HG02678 (cell line): Measurements from ENCODE around the gene EYS.
"Not testable (repeated sequence)": the region's sequence is repeated elsewhere in the genome, so short reads cannot be mapped to it uniquely, and the experiment has no call there.

Experiments used
- ATAC-seq: cut with Tn5 transposase; IDR thresholded peaks from one replicate; pipeline ENCODE4 v1.9.1; 2021; ENCODE audit warnings: mild to moderate bottlenecking, moderate library complexity; ENCODE audit not compliant: unreplicated experiment

Gene EYS

DNA sequence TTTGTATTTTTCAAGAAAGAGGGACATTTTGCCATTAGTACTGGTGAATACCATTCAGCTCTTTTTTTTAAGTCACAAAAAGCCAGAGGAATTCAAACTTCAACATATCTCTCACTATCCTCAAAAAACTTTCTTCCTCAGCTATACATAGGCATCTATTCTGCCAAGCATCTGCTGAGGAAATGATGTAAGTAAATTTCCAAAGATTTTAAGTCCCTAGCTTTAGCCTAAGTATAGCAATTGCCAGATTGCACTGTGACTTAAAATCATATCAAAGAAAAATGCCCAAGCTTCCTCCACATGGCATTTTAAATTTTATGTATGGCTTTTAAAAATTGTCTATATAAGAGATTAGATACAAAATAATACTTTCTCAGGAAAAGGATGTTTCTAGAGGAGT is 237.4 kb downstream of the EYS start:
- no peak for ATAC-seq

DNA sequence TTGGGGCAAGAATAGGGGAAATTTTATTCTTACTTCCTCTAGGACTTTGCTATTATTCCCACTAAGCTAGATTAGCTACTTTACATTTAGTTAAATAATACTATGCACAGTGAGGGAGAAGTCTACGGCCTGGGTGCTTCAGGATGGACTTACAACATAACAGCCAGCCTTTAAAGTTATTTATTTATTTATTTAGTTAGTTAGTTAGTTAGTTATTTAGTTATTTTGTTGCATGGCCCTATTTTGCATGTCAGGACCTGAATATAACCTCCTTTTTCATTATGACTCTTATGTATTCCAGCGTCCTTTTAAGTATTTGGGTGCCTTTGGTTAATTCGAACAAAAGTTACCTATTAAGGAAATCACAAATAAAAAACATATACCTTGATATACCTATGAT is 238.7 kb downstream of the EYS start:
- ATAC-seq: no peak

DNA sequence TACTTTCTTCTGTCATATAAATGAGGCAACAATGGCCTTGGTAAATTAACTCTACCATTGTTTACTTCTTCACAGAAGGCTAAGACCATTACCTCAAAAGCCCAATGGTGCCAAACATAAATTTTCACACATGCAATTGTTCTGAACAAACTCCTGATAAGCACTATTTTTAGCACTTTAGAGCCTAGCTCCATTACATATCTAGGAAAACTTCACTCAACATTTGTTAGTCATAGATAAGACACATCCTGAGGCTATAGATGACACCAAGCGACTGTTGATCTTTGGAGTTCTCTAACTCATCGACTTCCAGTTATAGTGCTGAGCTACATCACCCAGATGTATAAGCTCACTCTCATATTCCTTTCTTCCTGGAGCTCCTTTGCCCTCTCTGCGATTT is 245.9 kb downstream of the EYS start:
- no peak for ATAC-seq

DNA sequence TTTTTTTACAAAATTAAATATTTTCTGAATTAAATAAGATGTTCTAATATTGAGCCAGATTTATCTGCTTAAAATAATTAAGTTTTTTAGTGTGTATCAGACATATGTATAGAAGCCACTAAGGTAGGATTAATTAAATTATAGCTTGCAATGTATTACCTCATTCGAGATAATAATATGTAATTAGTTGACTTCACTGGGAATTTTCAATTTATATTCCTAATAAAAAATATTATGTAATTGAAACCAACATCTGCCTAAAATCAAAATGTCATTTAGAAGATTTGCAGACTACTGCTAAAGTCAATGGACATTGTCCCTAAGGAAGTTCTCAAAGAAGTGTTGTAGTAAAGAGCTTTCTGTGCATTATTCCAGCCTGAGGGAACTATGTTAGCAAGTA is 254.7 kb downstream of the EYS start:
- no peak for ATAC-seq

DNA sequence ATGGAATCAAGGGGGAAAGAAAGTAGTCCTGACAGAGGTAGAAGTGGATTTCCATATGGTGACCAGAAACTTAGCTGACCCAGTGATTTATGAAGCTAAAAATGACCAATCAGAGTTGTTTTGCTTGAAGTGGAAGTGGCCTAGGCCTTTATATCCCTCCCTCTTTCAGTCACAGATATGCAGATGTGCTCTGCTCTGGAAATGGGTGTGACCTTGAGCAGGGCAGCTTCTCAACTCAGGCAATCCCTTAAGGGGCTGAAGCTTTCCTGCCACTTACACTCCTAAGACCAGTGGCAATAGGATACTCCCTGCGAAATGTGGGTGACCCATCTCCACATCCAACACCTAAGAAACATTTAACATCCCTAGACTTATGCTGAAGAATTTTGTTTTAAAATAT is 256.6 kb downstream of the EYS start:
- ATAC-seq: no peak

DNA sequence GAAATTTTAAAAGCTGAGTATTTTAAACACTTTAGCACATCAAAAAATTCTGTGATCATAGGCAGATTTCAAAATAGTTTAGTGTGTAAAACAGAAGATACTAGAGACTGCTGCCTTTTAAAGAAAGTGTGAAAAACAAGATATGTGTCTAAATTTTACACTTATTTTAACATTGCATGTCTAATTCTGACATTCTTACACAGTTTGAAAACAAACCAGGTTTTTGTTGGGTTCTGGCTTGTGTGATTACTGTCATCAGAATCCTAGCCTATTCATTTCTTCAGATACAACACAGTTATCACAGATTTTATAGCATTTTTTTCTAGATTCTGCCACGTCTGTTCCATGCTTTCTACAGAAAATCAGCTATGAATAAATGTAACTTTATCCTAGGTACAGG is 257.1 kb downstream of the EYS start:
- no peak for ATAC-seq

DNA sequence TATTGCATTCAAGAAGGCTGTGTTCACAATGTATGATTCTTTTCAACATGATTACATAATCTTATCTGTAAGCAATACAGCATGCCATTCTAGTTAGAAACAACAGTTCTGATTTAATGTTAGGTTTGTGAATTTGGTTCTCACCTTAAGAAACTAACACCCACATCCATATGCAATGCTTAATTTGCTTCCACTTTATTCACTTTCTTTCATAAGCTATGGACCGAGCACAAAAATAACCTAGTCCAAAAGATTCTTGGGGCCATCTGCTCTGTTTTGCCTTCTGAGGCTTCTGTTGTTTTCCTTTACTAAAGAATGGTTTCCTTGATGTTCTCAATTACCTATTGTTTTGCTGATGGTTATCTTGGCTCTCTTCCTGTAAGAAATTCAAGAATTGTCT is 258.2 kb downstream of the EYS start:
- no peak for ATAC-seq

DNA sequence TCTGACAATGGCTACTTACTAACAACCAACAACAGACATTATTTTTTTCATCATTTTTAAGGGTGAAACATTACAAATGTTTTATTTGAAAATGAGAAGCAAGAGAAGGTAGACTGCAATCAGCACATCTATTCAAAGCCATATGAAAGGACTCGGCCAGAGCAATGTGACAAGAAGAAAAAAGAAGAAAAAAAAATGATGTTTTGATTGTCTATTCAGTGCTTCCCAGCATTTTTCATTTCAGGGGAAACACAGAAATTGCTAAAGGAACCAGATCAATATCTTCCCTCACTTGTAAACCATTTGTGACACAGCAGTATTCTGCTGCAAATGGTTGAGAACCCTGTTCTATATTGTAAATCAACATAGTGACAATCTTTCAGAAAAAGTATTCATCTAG is 270.7 kb downstream of the EYS start:
- ATAC-seq: no peak

DNA sequence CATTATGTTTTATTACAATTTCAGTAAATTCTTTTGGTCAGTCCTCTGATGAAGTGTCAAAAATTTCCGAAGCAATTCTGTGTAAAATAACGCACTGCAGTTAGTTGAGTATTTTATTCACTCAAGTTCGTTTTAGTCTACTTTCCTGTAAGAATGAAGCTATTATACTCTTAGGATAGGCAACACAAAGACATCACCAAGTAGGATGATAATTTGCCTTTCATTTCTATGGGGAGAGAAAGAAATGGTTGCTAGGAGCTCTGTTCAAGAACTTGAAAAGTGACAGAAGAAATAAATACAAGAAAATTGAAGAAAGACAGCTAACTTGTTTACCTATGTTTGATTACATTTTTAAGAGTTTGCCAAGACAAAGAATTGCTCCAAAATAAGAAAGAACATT is 290.4 kb downstream of the EYS start:
- no peak for ATAC-seq

DNA sequence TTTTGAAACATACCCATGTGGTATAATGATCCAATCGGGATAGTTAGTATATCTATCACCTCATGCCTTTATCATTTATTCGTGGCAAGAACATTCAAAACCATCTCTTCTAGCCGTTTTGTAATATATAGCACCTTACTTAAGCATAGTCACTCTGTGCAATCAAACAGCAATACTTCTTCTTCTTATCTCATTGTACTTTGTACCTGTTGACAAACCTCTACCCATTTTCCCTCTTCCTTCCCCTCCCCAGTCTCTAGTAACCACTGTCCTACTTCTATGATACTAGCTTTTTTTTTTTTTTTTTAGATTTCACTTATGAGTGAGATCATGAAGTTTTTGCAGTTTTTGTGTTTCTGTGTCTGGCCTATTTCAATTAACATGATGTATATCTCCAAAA is 296.7 kb downstream of the EYS start:
- no peak for ATAC-seq

DNA sequence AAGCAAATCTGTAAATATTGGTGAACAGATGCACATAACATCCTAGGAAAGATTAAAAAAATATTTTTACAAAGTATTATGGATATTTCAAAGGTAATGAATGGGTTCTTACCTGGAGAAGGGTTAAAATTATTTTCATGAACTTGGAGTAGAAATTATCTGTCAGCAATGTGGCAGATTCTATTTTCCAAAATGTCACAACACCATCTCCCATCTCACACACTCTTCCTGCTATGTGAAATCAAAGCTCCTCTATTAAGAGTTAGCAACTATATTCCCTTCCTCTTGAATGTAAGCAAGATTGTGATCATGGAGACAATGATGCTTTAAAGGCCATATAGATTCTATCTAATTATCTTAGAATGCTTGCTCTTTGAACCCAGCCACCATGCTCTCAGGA is 304.5 kb downstream of the EYS start:
- ATAC-seq: no peak

DNA sequence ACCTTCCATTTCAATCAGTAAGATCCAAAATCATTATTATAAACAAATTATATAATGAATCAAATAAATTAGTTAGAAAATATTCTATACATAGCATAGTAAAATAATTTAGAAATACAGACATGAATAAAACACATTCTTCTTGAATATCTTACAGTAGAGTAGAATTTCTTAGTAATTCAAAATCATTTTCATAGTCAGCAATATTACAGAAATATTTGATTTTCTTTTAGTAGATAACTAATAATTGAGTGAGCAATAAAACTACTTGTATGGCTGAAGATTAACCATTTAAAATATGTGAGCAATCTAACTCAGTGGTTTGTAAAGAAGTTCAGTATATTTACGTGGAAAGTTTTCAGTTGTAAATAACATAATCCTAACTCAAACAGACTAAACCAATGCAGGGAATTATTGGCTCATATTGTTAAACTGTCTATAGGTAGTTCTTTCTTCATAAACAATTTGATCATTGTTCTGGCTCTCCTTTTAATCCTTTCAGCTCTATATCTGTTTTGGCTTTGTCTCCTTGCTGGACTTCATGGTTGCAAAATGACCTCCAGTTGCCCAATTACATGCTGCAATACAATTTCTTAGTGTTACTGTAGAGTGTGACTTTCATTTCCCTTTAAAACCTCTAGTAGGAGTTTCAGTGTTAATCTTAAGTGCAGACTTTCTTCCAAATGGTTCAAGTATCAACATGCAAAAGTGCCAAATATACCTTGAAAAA is 307.5 kb downstream of the EYS start:
- no peak for ATAC-seq

DNA sequence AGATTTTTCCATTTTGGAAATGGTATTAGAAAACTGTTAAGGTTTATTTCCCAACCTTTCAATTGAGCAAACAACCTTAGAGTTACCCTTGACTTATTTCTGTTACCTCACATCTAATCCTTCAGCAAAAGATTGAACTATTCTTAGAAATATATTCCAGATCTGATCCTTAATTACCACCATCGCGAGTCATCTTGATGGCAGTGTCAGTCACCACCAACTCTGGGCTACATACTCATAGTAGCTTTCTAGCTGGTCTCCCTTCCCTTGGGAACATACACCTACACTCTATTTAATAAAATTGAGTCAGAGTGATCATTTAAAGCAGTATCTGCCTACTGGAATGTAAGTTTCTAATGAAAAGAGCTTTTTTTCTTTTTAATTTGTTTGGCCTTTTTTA is 308.2 kb downstream of the EYS start:
- ATAC-seq: no peak

DNA sequence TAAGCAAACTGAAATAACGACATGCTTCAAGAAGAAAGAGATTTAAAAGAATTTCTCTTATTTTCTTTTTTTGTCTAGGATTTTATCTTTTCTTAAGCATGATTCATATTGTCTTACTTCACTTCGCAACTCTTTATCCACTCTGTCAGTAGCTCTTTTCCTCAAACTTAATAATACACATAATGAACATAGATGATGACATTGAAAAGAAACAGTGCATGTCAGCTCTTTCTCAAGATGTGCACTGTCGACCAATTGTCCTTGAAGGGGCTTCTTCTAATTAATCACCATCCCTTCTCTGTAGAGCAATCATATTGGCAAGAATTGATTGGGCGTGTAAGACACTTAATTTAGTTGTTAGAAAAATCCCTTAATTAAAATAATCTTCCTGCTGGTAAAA is 356.5 kb downstream of the EYS start:
- ATAC-seq: no peak

DNA sequence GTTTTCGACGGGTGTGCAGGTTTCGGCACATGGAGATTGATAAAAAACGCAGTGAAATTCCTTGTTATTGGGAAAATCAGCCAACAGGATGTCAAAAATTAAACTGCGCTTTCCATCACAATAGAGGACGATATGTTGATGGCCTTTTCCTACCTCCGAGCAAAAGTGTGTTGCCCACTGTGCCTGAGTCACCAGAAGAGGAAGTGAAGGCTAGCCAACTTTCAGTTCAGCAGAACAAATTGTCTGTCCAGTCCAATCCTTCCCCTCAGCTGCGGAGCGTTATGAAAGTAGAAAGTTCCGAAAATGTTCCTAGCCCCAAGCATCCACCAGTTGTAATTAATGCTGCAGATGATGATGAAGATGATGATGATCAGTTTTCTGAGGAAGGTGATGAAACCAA is 404.4 kb downstream of the EYS start:
- ATAC-seq: not testable (repeated sequence)

DNA sequence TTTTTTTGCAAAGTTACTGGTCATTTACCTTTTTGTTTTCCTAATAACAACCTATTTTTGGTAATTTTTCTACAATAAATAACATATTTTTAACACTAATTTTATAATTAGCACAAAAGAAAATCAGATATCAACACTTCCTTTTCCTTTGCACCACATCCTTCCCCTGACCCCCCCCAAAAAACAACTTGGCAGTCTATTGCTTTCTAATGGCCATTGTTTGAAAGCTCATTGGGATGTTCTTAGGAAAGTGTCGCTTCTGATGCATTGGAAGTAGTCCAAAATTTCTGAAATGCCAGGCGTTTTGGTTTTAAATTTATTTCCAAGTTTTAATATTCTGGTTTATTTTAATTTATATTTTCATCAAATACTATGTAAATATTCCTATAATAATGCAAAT is 407.8 kb downstream of the EYS start:
- ATAC-seq: no peak

DNA sequence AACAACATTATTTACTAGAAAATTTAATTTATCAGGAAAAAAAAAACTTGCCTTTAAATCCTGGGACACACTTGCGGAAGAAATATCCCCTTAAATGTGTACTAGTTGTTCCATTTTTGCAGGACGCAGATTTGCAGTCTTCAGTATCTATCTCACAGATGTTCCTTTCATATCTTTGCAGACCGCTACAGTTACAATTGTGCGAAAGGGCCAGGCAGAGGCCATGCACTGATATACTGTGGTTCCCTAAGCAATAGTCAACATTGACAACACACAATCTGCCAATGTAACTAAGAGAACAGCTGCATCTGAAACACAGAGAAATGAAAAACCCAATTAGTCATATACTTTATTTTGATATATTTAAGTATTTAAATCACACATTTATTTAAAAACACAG is 411.2 kb downstream of the EYS start:
- no peak for ATAC-seq

DNA sequence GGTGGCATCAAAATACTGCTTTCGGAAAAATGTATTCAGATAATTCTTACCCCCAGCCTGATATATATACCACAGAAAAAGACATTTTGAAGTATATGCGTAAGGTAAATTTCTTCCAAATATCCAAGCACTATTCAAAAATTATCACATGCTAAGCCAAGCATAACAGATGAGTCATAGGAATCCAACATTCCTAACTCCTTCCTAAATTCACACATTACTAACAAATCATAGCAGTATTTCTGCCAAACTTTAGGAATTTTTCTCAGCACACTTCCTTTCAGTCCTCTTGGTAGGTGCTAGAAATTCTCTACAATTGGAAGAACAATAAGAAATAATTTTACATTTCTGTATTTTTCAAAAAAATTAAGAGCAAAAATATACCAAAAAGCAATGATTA is 417.5 kb downstream of the EYS start:
- ATAC-seq: no peak

DNA sequence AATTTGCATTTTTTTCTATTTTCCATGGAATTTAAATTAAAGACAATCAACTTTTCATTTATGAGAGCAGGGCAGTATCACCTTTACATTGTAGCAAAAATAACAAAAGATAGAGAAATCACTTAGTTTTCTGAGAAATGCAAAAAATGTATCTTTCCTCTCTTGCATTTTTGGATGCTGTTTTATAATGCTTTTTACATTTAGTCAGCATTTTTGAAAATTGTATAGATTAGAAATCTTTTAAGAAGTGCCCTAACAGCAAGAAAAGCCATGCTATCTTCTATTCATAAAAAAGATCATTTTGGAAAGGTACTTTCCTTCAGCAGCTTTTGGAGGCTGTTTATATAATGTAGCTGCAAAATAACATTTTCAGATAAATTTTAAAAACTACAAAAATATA is 421.8 kb downstream of the EYS start:
- ATAC-seq: no peak

DNA sequence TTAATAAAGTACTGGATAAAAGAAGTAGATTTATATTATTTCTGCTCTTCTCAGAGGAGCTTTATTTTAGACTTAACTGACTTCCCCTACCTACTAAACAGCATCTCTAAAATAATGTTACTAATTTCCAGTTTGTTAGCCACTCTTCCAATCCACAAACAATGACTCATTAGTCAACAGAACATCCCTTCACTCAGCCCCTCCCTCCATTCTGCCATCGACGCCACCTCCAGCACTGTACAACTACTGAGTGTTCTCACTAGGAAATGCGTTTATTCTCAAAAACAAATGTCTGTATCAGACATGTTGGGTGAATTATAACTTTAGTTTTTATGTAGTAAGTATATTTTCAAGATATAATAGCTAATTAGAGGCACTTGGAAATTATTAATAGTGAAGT is 427.0 kb downstream of the EYS start:
- no peak for ATAC-seq

DNA sequence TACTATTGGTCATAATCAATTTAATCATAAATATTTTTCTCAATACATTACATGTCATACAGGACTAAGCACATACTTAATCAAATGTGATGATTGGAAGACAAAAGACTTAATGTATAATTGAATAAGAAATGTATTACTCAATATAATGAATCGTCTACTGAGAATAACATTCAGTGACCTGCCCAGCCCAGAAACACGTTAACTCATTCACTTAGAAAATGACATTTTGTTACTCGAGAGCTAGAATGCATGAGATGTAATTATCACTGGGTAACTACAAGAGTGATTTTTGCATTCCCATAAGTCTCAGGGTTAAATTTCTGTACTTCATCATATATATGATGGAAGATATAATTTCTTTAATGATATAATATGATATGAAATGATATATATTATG is 444.8 kb downstream of the EYS start:
- no peak for ATAC-seq

DNA sequence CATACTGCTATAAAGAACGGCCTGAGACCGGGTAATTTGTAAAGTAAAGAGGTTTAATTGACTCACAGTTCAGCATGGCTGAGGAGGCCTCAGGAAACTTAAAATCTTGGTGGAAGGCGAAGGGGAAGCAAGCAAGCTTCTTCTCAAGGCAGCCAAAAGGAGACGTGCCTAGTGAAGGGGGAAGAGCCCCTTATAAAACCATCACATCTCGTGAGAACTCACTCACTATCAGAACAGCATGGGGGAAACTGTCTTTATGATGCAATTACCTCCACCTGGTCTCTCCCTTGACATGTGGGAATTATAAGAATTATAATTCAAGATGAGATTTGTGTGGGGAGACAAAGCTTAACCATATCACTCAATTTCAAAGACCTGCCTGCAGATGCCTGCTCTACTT is 447.0 kb downstream of the EYS start:
- ATAC-seq: no peak

DNA sequence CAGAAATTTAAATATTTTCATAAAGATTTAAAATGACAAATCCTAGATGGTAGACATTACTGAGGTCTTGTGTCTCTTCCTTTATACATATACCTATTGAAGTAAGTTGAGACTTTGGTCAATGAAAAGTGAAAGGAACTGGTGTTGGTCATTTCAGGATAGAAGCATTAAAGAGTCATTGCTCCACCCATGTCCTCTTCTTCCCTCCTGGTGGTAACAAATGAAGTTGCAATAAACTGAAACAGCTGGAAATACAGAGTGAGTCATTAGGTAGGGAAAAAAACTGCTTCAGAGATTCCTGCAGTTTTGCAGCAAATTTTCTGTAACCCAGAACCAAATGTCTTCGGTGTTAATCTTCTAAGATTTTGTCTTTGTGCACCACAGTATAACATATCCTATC is 448.0 kb downstream of the EYS start:
- ATAC-seq: no peak

DNA sequence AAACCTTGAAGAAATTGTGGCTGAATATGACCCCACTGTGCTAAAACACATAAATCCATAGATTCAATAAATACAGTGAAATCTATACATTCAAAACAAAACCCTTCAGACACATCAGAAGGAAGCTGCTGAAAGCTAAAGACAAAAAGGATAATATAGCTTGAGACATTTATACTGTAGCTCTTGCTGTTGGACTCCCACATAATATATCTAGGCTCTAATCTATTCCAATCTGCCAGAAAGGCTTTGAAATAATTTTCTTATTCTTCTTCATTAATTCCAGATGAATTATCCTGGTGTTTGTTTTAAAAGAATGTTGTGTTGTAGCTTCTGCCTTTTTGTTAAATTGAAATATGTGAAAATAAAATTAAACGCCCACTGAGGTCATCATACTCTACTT is 454.0 kb downstream of the EYS start:
- ATAC-seq: no peak
